ENCODE results near the gene TRIM32.

Gene TRIM32

DNA sequence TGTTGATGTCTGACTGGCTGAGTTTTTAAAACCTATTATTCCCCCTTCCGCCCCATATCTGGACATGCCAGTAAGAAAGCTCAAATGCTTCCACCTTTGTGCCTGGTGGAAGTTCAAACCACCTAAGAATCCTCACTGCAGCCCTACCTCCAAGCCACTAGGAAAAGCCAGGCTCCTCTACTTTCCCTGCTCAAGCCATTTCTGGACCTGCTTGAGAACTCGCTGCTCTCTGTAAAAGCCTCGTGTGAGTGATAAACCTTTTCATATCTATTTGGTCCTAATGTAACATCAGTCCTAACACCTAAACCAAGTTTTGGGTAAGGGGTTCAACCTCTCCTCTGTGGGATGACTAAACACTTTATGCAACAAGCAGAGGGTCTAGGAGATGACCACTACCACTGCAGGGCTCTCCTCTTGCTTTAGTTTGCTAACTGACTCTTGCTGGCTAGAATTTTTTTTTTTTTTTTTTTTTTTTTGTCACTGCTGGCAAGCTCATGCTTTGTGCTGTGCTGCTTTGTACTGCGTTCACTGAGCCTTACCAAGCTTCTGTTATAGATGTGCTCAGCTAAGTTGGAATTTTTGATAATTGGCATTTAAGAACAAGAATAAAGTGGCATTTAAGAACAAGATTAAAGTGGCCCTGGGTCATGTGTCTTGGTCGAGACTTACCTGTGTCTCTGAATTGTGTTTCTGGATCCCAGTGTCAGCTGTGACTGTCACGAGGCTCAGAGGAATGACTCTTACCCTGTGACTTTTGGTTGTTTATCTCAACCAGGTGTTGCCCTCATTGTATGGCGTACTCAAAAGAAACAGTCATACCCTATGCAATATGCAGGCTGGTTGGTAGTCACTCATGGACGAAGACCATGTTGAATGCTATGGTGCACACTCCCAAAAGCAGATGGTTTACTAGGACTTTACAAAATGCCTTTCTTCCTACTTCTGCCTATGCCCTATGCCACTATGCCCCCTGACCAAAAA is 19.5 kb downstream of the TRIM32 start:
- DNase-seq: no peak

DNA sequence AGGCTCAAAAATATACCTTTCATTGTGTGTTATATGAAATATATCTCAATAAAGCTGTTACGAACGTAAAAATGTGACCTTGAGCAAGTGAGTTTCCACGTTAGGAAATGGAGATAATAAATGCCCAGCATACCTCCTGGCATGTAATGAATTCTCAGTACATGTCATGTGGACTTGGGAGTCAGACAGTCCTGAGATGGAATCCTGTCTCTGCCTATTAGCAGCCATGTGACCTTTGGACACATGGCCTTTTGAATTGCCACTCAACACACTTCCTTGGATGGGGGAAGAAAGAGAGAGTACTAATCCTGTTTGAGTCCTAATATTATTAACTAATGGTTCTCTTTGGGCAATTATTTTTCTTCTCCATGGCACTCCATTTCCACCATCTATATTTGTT is 25.7 kb downstream of the TRIM32 start:
- no peak for DNase-seq

DNA sequence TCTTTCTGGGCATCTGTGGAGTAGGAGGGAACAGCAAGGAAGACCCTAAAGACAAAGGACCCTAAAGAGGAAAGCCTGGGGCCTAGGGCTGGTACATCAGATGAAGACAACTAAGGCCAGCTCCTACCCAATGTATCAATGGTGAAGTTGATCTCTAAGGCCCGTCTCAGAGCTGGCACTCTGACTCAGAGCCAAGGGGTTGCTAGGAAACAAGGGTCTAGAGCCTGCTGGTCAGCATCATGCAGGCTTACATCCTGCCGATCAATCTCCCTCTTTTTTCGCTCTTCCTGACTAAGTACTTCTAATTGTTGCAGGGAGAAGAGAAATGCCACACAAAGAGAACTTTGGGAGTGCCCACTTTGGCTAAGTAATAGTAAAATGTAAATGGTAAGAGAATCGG is 26.2 kb downstream of the TRIM32 start:
- DNase-seq: no peak

DNA sequence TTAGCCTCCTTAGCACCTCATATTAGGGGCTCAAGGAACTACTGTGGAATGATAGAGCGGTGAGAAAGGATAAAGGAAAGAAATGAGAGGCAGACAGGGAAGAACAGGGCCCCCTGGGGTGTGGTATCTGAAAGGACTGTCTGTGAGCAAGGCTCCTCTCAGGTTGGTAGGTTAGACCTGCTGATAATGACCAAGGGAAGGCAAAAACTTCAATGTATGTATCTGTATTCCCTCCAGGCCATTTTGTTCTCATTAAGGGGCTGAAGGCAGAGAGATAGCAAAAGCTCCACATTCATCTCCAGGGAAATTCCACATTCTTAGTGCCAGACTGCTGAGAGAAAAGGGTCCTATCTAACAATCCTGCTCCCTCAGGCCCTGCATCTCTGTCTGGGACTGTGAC is 28.6 kb downstream of the TRIM32 start:
- no peak for DNase-seq

DNA sequence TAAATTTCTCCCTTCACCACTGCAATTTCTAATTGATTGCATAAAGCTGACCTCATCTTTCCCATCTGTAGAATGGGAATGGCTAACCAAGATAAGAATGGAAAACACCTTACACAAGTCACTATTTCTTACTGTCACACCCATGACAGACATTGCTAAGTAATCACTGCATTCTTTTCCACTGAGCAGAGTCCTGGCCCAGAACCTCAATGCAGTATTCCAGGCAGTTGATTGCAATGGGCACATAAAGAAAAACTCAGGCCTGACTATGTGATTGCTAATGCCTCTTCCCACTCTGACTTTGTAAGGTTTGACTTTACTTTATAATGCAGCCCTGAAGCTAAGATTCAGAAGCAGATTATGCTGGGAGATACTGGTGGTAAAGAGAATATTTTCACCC is 29.3 kb downstream of the TRIM32 start:
- no peak for DNase-seq

DNA sequence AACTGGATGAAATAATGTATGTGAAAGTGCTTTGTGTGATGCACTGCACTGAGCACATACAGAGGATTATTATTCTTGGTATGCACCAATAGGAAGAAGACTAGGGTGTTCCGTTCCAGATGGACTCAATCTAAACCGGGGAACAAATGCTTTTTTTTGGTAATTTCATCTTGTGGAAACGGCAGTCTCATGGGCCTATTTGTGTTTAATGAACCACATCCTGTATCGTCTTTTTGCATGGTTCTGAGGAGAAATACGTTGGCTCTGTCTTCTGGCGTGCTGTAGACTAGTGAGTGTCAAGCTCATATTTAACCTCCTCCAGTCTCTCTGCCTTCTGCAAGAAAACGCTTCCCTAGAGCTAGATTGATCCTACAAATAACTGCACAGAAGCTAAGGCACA is 30.0 kb downstream of the TRIM32 start:
- DNase-seq: no peak

DNA sequence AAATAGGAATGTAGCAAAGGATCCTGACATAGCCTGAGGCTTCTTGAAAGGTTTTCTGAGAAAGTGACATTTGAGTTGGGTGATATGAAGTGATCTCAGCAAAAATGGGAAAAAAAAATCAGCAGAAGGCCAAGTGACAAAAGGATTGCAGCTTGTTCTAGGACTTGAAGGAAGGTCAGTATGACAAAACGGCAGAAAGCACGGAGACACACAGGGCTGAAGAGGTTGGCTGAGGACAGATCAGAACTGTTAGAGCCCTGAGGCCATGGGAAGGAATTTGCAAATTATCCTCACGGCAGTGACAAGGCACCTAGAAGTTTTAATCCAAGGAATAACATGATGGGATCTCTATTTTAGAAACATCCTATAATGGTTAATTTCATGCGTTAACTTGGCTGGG is 31.0 kb downstream of the TRIM32 start:
- no peak for DNase-seq

DNA sequence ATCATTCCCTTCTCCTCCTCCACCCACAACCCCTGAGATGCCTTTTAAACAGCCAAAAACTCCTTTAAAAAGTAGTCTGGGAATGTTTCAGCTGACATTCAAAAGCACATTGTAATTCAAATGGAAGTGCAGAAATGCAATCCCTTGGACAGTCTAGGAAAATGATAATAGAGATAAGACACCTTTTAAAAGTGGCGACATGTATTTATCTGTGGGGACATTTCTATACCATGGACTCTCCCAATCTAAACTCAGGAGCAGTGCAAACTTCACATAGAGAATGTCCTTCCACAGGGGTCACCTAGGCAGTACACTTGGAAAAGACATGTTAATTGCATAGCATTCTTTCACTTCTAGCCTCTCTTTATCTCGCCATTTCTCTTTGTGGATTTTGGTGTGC is 33.0 kb downstream of the TRIM32 start:
- DNase-seq: no peak

DNA sequence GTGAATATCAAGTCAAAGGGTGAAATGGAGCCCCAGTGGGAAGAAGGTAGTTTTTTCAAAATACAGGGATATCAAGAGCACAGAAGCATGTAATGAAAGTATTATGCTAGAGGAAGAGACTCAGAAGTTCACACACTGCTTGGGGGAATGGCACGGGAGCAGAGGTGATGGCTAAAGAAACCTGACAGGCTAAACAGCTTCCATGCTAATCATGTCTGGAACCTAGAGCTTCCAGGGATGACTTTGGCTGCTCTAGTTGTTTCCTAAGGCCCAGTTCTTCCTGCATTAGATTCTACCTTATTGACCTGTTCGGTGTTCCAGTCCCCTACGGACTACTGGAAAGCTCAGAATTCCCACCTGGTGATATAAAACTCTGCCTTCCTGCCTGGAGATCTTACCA is 34.3 kb downstream of the TRIM32 start:
- no peak for DNase-seq

DNA sequence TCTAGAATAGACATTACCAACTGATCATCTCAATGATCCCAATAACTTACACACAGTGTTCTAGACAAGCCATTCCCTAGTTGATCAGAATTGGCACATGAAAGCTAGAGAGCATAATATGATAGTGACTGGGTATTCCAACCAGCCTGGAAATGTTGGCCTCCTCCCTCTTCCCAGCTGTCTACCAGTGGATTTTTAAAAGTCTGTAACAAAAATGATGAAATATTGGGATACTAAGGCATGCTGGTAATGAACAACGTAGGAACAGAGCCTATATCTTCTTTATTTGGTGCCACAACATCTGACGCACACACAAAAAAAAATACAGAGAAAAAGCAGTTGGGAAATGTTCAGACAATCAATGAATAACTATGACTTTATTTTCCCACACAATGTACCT is 34.8 kb downstream of the TRIM32 start:
- no peak for DNase-seq

DNA sequence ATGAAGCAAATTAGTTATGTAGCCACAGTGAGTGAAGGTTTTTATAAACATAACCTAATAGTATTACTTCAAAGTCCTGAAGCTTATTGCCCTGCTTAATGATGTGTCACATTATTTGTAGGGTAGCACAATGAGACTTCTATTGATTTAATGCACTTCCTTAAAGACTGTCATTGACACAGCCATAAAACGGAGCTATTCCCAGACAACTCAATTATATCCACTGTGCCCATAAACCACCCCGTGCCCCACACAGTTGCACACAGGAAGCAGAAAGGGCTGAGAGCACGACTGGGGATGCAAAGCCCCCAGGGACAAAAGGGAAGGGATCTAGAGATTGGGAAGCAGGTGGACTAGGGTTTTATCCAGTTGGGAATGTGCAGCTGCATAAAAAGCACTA is 37.0 kb downstream of the TRIM32 start:
- DNase-seq: no peak

DNA sequence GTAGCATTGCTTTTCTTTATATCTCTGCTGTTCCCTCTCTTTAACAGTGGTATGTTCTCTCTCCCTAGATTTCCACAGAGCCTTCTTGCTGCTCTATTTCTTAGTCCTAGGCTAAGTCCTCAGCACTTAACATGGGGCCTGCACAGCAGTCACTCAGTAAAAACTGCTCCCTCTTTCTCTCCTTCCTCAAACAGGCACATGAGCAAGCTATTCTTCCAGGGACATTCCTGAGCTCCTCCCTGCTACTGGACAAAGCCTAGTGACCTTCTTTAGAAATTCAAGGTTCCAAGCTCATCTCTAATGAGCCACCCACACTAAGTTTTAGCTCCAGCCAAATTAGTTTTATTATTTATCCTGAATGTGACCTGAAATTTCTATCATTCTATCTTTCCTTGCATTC is 39.5 kb downstream of the TRIM32 start:
- no peak for DNase-seq

DNA sequence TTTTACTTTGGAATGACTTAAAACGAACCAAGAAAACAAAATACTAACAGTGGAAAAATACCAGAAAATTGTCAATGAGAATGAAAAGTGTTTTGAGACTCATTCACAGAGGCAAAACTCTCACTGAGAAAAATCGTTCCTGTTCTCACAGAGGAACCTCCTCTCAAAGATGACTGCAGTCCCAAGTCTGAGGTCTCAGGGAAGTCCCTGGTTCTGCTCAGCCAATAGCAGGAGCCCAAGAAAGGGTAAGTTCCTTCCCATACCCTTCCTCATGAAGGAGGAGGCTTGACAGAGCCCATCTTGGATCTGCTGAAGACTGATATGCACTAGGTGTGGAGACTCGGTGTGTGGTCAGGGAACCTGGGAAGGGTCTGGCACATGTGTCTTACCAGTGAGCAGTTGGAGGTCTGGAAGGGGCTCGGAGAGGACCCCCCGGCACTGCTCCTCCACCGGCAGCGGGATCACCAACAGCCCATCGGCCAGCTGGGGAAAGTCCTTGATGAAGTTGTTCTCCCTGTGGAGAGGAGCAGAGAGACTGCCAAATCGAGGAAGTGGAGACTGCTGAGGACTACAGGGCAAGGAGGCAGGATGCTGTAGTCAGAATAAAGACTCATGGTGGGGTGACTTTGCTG is 46.0 kb downstream of the TRIM32 start:
- DNase-seq: no peak

DNA sequence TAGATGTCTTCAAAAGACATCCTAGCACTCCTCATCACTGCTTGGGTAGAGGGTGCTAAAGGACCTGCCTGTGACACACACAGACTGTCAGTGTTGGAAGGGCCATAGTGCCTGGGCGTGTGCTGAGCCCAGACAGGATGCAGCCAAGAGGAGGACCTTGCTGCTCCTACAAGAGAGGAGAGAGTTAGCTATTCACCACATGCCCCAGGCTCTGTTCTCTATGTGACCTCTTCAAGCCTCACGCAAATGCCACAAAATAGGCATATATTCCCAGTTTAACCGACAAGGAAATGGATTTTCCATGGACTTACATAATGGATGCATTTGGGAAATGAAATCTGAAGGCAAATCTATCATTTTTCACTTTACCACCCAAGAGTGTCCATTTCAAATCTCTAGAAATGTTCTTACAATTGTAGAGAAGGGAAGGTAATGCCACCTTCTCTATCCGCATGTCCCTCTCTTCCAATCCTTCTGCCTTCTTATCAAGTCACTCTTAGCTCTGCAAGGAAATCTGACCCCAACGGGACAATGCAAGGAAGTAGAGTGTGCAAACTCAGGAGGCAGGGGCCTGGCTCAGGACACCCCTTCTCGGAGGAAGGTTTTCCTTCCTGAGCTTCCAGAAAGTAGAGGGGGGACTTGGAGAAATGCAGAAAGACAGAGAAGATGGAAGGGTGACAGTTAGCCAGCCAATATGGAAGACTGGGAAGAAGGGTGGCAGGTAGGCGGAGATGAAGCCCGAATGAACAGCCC is 49.5 kb downstream of the TRIM32 start:
- no peak for DNase-seq

DNA sequence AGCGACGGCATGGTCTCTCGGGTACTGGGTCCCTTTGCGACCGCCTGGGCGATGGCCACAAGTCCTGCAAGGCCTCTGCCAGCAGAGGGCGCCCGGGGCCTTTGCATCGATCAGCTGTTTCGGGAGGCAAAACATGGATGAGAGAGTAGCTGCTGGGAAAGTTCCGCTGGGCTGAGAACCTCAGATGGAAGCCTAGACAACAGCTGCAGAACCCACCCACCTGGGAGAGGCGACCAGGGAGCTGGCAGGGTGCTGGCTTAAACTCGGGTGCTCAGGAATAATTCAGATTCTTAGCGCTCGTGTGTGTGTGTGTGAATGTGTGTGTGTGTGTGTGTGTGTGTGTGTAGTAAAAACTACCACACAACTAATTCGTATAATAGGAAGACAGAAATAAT is 50.0 kb downstream of the TRIM32 start:
- peak; percentile 85 for DNase-seq

DNA sequence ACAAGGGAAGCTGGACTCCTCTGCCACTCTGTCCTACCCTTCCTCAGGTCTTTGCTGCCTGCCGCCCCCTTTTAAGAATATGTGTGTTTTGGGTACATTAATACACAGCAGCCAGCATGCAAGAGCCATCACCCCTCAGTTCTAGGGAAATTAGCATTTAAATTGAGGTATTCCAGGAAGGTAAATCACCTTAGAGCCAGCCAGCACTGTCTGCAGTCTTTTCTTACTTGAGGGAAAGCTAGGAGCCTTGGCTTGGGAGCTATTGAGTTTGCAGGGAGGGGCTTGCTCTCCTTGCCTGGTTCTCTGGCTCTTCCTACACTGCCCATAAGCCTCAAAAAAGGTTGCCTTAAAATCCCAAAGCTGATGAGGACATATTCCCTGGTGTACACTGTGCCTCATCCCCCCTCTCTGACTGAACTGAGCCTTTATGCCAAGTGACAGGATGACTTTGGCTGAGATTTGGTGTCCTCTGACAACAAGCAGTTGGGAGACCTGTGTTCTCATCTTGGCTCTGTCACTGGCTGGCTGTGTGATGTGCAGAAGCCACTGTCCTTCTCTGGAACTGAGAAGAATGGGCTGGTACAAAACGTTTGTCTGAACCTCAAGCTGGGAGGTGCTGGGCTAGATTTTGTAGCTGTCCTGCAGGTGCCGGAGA is 54.1 kb downstream of the TRIM32 start:
- DNase-seq: no peak

DNA sequence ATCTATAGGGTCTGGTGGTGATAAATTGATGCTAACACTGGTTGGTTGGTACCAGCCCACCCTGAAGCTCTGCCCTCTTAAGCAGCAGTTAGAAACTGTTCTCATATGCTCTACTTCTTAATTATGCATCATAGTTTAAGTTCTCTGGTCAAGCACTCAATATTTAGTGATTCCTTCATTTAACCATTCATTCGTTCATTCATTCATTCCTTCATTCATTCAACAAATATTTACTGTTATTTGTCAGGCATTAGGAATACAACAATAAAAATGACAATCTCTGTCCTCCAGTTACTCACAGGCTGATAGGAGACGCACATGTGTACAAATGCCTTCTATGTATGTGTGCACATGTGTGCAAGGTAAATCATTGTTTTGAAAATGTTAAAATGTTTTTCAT is 54.6 kb downstream of the TRIM32 start:
- DNase-seq: no peak

DNA sequence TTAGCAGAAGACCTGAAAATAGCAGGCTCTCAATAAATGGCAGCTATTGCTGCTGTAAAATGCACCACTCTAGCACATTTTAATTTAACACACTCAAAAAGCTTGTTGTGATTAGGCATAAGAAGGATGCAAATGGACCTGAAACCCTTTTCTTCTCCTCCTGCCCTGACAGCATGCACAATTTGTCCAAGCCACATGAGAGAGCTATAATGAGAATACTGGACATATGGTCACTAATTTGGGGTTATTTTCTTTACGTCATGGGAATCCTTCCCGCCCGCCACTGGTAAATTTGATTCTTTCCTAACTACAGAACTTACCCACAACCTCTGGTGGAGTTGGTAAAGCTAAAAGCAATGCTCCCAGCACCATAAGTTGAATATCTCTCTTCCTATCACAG is 62.1 kb downstream of the TRIM32 start:
- no peak for DNase-seq

DNA sequence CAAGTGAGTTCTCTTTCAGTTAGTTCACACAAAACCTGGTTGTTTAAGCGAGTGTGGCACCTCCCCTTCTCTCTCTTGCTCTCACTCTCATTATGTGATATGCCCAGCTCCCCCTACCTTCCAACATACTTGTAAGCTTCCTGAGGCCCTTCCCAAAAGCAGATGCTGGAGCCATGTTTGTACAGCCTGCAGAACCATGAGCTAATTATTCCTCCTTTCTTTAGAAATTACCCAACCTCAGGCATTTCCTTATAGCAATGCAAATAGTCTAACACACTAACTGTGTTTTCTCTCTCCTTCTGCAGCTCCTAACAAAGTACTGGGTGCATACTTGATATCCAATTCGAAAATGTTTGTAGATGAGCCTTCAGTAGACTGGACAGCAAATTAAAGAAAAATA is 62.7 kb downstream of the TRIM32 start:
- no peak for DNase-seq

DNA sequence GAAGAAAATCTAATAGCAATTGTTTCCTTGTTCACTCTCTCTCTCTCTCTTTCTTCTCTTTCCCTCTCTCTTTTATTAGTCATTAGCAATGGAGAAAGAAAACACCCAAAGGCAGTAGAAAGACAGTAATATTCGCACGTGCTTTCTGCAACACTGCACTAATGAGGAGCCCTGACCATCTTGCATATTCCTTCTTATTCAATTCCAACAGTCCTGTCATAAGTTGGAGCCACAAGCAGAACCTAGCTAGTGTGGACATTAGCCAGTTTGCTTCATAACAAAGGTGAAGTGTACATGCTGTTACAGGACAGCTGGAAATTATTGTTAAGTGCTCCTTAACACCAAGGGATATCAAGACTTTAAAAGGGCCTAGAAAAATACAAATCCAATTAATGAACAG is 63.4 kb downstream of the TRIM32 start:
- DNase-seq: no peak
